NCI-H1930 (cell line): ENCODE measurements around the gene SLC16A2.
A peak's percentile ranks its signal among the peaks of the same experiment; 100 is the strongest.

ENCODE experiments used
- DNase-seq, 2 experiments: peaks; one replicate each; lab custom pipeline; 2025; lab: John Stamatoyannopoulos, UW

The SLC16A2 gene

GRCh38 chrX:74536832-74537371 is 115.6 kb downstream of the SLC16A2 start:
- no peak for DNase-seq

DNA sequence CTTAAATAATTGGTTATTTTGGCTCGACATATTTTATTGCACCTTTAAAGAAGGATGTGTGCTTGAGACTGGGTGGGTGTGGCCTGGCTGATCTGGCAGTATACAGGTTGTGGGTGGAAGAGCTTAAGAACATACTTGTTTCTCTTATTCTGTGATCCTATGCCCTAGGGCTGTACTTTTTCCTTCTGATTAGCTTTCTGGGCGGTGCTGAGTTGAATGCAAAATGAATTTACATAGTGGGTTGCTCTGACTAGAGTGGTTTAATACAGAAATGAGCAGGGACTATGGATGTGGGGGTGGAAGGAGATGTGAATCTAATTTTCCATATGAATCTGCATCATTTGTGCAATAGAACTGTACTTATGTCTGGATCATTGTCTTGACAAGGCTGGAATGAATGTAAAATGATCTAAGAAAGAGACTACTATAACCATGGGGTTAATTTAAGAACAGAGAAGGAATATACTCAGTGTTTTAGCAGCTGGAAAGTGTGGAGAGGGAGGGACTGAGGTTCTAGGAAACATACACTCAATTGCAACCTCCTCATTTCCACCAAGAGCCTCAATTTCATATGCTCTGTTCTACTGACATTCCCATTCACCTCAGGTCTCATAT is 119.4 kb downstream of the SLC16A2 start:
- no peak for DNase-seq

DNA sequence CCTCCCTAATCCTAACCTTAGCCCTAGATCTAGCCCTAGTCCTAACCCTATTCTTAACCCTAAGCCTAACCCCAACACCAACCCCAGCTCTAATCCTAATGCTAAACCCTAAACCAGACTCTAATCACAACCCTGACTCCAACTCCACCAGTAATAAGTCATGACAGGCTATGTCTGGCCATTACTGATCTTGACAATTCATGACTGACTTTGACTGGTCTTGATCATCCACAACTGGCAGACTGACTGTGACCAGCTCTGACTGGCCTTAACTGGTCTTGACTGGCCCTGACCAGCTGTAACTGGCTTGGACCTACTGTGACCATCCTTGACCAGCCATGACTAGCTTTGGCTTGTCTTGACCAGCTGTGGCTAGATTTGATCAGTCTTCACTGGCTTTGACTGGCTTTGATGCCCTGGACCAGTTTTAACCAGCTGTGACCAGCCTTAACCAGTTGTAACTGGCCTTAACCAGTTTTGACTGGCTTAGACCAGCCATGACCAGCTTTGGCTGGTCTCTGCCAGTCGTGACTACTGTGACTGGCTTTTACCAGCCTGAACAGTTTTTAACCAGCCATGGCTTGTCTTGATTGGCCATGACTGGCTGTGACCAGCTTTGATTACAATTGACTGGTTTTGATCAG is 124.7 kb downstream of the SLC16A2 start:
- no peak for DNase-seq

DNA sequence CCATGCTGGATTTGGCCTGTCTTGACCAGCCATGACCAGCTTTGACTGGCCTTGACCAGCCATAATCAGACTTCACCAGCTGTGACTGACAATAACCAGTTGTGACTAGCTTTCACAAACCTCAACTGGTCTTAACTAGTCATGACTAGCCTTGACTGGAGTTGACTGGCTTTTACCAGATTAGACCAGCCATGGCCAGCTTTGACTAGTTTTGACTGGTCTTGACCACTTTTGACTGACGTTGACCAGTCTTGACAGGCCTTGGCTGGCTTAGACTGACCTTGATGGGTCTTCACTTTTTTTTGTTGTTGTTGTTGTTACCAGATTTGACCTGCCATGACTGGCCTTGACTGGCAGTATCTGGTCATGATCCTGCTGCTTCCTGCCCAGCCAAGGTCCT is 125.7 kb downstream of the SLC16A2 start:
- no peak for DNase-seq

- DNase-seq, result peak in 1 of 2 experiments; percentile 32
Observed at GRCh38 chrX:74550295-74550802, 129.1 kb downstream of the SLC16A2 start.

DNA sequence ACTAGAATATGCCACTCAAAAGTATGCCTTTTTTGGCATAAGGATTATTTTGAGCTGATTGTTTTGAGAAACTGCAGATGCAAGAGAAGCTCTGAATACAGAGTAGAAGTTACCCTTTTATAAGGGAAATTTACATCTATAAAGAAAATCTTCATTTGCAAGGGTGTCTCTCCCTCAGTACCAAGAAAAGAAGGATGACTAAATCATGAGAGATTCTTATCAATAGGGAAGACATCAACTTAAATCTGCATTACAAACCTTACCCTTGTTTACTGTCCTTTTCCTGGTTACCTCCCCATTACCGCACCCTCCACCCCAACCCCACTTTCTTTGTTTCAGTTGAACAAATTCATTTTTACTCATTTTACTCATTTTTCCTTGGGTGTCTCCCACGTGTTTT is 130.6 kb downstream of the SLC16A2 start:
- DNase-seq, result no peak

GRCh38 chrX:74557378-74557777 is 136.1 kb downstream of the SLC16A2 start:
- DNase-seq, result no peak

DNA sequence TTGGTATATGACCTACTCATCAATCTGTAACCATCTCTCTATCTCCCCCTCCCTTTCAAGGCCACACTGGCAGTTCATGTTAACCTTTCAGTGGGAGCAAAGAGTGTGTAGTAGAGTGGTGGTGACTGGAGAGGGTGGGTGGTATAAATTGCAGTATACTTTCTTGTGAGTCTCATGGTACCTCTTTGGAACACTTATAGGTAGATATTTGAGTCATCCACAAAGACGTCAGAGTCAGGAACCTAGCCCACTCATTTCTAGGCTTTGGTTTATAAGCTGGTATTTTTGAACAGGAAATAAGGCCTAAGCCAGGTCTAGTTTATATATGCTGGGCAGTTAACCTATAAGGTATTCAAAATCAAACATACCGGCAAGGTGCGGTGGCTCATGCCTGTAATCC is 156.8 kb downstream of the SLC16A2 start:
- DNase-seq, result no peak

DNA sequence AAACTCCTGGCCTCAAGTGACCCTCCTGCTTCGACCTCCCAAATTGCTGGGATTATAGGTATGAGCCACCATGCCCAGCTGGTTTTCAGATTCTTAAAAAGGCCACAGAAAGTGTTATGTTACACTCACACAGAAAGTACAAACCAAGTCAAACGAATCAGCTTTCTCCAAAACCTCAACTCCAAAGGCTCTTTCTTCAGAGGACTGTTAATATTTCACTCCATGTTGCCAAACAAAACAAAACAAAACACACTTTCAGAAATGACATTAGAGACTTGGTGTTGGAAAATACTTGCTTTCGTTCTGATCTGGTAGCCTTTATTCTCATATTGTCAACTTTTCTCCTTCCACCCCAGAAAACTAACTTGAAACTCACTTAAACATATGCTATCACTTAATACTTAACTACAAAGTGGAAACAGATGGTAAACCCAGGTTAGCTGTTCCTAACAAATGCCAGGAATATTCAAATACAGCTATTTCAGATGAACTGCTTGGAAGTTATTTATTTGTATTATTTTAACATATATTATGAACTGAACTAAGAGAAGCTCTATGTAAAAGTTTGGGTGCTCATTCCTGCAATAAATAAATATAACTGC is 158.4 kb downstream of the SLC16A2 start:
- DNase-seq, result no peak
